ENCODE results near the gene NR6A1. TPM values are rescaled to one million over a fixed set of nuclear protein-coding genes. Genes with fewer than 3 reads are reported as not detected.

The NR6A1 gene
- total RNA-seq, 1 experiment from 2014 or later = 0.91 TPM

GRCh38 chr9:124769549-124770358 is 1.4 kb downstream of the NR6A1 start:
- BruUV-seq (replicated peaks) = no TSS peak
- Mint-ChIP-seq H3K4me1 (ENCODE audit: insufficient read depth, unreplicated experiment) (peaks cover 25% of the 10 kb centered on the region), H3K27ac (ENCODE audit: low read depth, unreplicated experiment) (peak overlapping the region; percentile 51), H3K27me3 (ENCODE audit: insufficient read depth, unreplicated experiment) (no peaks in the 10 kb centered on the region), H3K36me3 (ENCODE audit: insufficient read depth, unreplicated experiment) (no peaks in the 10 kb centered on the region), H3K4me3 (ENCODE audit: unreplicated experiment) (peak overlapping the region; percentile 99), H3K9me3 (ENCODE audit: unreplicated experiment) (no peaks in the 10 kb centered on the region)
- ChIA-PET POLR2A (interaction anchor here (0.6 to 10.8 kb wide), 21 partner anchors 11 to 473 kb away, joined by 3 to 299 read pairs (median 5); partner anchors contain the start of genes ARPC5L, HSPA5, RPL35 and WDR38), CTCF (interaction anchor here (0.5 to 13.3 kb wide), 15 partner anchors 9 to 379 kb away, joined by 3 to 927 read pairs (median 4); partner anchors contain the start of genes ARPC5L, RPL35 and WDR38)
- no peak for TF ChIP-seq CTCF (IDR thresholded peaks at IDR 0.05; ENCODE audit: unreplicated experiment)
- intact Hi-C loops (cut with micrococcal nuclease) = loop anchor here (2.0 to 5.0 kb wide), 4 partner anchors 68 to 1723 kb away; partner anchors contain the start of gene SCAI
- DNase-seq (ENCODE audit: unreplicated experiment) = peak; percentile 29

GRCh38 chr9:124768750-124769548 is 2.2 kb downstream of the NR6A1 start:
- Mint-ChIP-seq H3K4me1 (ENCODE audit: insufficient read depth, unreplicated experiment) (peaks cover 18% of the 10 kb centered on the region), H3K4me3 (ENCODE audit: unreplicated experiment) (peak overlapping the region; percentile 99), H3K36me3 (ENCODE audit: insufficient read depth, unreplicated experiment) (no peaks in the 10 kb centered on the region), H3K9me3 (ENCODE audit: unreplicated experiment) (no peaks in the 10 kb centered on the region), H3K27me3 (ENCODE audit: insufficient read depth, unreplicated experiment) (no peaks in the 10 kb centered on the region), H3K27ac (ENCODE audit: low read depth, unreplicated experiment) (no peak overlapping the region)
- no peak for DNase-seq (ENCODE audit: unreplicated experiment)
- POLR2A ChIA-PET = interaction anchor here (0.7 to 10.8 kb wide), 12 partner anchors 15 to 474 kb away, joined by 3 to 299 read pairs (median 4); partner anchors contain the start of genes ARPC5L, RPL35 and WDR38
- TSS peak; percentile 46 for BruUV-seq (replicated peaks)
- CTCF ChIA-PET = interaction anchor here (0.6 to 13.3 kb wide), 13 partner anchors 10 to 379 kb away, joined by 3 to 927 read pairs (median 4); partner anchors contain the start of genes ARPC5L, RPL35 and WDR38
- TF ChIP-seq CTCF (IDR thresholded peaks at IDR 0.05; ENCODE audit: unreplicated experiment) = no peak
- intact Hi-C loops (cut with micrococcal nuclease) = no loop called here

- CTCF ChIA-PET = interaction anchor here (0.6 to 13.3 kb wide), 7 partner anchors 11 to 216 kb away, joined by 3 to 927 read pairs (median 8); partner anchors contain the start of genes ARPC5L, RPL35 and WDR38
- intact Hi-C loops (cut with micrococcal nuclease) = no loop called here
- no TSS peak for BruUV-seq (replicated peaks)
- Mint-ChIP-seq H3K27ac (ENCODE audit: low read depth, unreplicated experiment) (no peak overlapping the region), H3K4me3 (ENCODE audit: unreplicated experiment) (no peak overlapping the region), H3K36me3 (ENCODE audit: insufficient read depth, unreplicated experiment) (no peaks in the 10 kb centered on the region), H3K9me3 (ENCODE audit: unreplicated experiment) (no peaks in the 10 kb centered on the region), H3K4me1 (ENCODE audit: insufficient read depth, unreplicated experiment) (peaks cover 17% of the 10 kb centered on the region), H3K27me3 (ENCODE audit: insufficient read depth, unreplicated experiment) (no peaks in the 10 kb centered on the region)
- DNase-seq (ENCODE audit: unreplicated experiment) = no peak
- POLR2A ChIA-PET = interaction anchor here (1.0 to 10.8 kb wide), 6 partner anchors 15 to 109 kb away, joined by 3 to 299 read pairs (median 7); partner anchors contain the start of genes ARPC5L, RPL35 and WDR38
- no peak for TF ChIP-seq CTCF (IDR thresholded peaks at IDR 0.05; ENCODE audit: unreplicated experiment)
These were observed 2.8 kb downstream of the NR6A1 start for GRCh38 chr9:124768334-124768733.
